Fibroblast of mammary gland (primary cell): ENCODE results near the gene PTPRE.

Experiments
- DNase-seq: peaks from one replicate; pipeline ENCODE4 v3.0.0-alpha.2; 2010; ENCODE audit warnings: low read depth
- H3K4me3 ChIP-seq: 2 replicates; pipeline ENCODE4 v1.5.1; 2011; ENCODE audit warnings: low read depth, mild to moderate bottlenecking, low read length, moderate library complexity; ENCODE audit not compliant: control insufficient read depth
- CTCF ChIP-seq: conservative IDR thresholded peaks from 2 replicates; pipeline ENCODE4 v1.5.1; 2011; ENCODE audit warnings: low read depth, low read length, inconsistent platforms; ENCODE audit not compliant: control insufficient read depth, insufficient read depth

PTPRE gene

GRCh38 chr10:127961071-127961470, 54.2 kb downstream of the PTPRE start:
- no peak for TF ChIP-seq CTCF
- DNase-seq, result no peak

GRCh38 chr10:127962205-127962604, 55.3 kb downstream of the PTPRE start:
- TF ChIP-seq CTCF, result no peak
- H3K4me3 ChIP-seq, result no peak overlapping the region
- no peak for DNase-seq

More at GRCh38 chr10:127961071-127961470, 54.2 kb downstream of the PTPRE start:
- H3K4me3 ChIP-seq, result no peak overlapping the region

- H3K4me3 ChIP-seq, result no peak overlapping the region
- no peak for DNase-seq
- TF ChIP-seq CTCF, result no peak
Observed at GRCh38 chr10:127963136-127963535, 56.2 kb downstream of the PTPRE start.

- TF ChIP-seq CTCF, result no peak
- no peak overlapping the region for H3K4me3 ChIP-seq
- no peak for DNase-seq
Observed at GRCh38 chr10:127964621-127965020, 57.7 kb downstream of the PTPRE start.

- no peak overlapping the region for H3K4me3 ChIP-seq
- TF ChIP-seq CTCF, result no peak
- DNase-seq, result no peak
Observed at GRCh38 chr10:127966875-127967274, 60.0 kb downstream of the PTPRE start.

GRCh38 chr10:127968027-127968441, 61.1 kb downstream of the PTPRE start:
- no peak for DNase-seq
- H3K4me3 ChIP-seq, result no peak overlapping the region
- no peak for TF ChIP-seq CTCF

- no peak overlapping the region for H3K4me3 ChIP-seq
- no peak for TF ChIP-seq CTCF
- no peak for DNase-seq
Observed at GRCh38 chr10:127968659-127969058, 61.8 kb downstream of the PTPRE start.
